Measurements from ENCODE around the gene LMF1. TPM values are rescaled to one million over a fixed set of nuclear protein-coding genes. Genes with fewer than 3 reads are reported as not detected.

Gene LMF1
- total and polyA plus RNA-seq, 9 of the 15 experiments (the other 6 are each of a cell fraction or from before 2014, with no cell fraction given), result 0.11 to 1.6 (median 0.55) TPM; not detected in 1

DNA sequence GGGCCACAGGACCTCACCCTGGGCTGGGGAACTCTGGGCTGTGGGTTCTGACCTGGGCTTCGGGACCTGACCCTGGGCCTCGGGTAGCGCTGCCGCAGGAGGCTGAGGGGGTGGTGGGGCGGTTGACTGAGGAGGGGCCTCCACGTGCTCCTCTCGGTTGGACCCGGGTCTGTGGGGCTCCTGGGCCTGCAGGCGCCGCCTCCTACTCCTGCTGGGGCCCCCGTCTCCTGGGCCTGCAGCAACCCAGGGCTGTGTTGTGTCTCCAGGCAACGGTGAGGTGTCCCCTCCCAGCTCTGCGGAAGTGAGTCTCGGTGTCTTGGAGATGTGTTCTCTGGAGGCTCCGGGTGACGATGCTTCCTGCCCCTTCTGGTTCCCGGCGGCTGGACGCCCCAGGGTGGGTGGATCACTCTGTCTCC is 128.7 kb downstream of the LMF1 start:
- in situ Hi-C loops (cut with MboI) (no loop called here), intact Hi-C loops (cut with micrococcal nuclease) (no loop called here)
- 9% methylated on average over 14 of the region's 19 CpGs for WGBS (ENCODE audit: insufficient coverage, low coverage, missing lambda C conversion rate)
- Histone ChIP-seq H3K4me3 (no peak overlapping the region), H3K79me2 (ENCODE audit: control insufficient read depth, insufficient read depth, low read length) (no peaks in the 10 kb centered on the region), H3K4me1 (replicated peaks in 1 of 2; ENCODE audit: control insufficient read depth in 2 of 2, insufficient read depth in 2 of 2, low read length in 2 of 2) (peaks cover 0 to 52% of the 10 kb centered on the region in 2 experiments; a peak in 2 of 5 replicates), H2AFZ (ENCODE audit: low read depth, low read length) (no peak overlapping the region; the same call in 1 of the 2 replicates), H3K4me2 (ENCODE audit: insufficient read depth, low read length) (no peak overlapping the region), H3K36me3 (ENCODE audit: control insufficient read depth, insufficient read depth, low read length) (no peaks in the 10 kb centered on the region), H3K27ac (ENCODE audit: extremely low read depth, low read depth, low read length) (no peak overlapping the region), H3K9ac (ENCODE audit: insufficient read depth in 1 of 2, low read depth in 2 of 2, low read length in 2 of 2) (peak overlapping the region in 1 of 2 experiments; percentile 35; a peak in 1 of 4 replicates), H3K9me1 (ENCODE audit: control insufficient read depth, insufficient read depth, low read length) (no peaks in the 10 kb centered on the region), H3K9me3 (replicated peaks; ENCODE audit: control insufficient read depth, insufficient read depth, low read depth, low read length) (no peaks in the 10 kb centered on the region), H4K20me1 (replicated peaks; ENCODE audit: control insufficient read depth, insufficient read depth, low read length) (no peaks in the 10 kb centered on the region), H3K27me3 (ENCODE audit: control insufficient read depth in 2 of 2, insufficient read depth in 2 of 2, low read length in 2 of 2) (peaks cover 35 to 82% of the 10 kb centered on the region in 2 experiments; a peak in 4 of 5 replicates)
- DNase-seq (ENCODE audit: extremely low read depth in 1 of 4, low spot score in 3 of 4) (peak; percentile 48 to 64 (median 58)), FAIRE-seq (no peak), ATAC-seq (peak; percentile 88)
- BruUV-seq (replicated peaks), result no TSS peak
- ChIA-PET POLR2A (interaction anchor here (0.5 to 0.7 kb wide), 2 partner anchors 68 to 177 kb away, joined by 4 read pairs; no protein-coding TSS in a partner anchor), CTCF (ENCODE audit: low intra/inter-chr PET ratio) (no interaction called here)
- TF ChIP-seq RNF219 (CRISPR knock-in tag; IDR thresholded peaks at IDR 0.05) (no peak), ZNF174 (CRISPR knock-in tag; IDR thresholded peaks at IDR 0.05) (no peak), USF2 (CRISPR knock-in tag; IDR thresholded peaks at IDR 0.05) (no peak), GABPA (tag; conservative IDR thresholded peaks at IDR 0.05; ENCODE audit: low read depth) (peak; percentile 82), GABPB1 (CRISPR knock-in tag; IDR thresholded peaks at IDR 0.05) (peak; percentile 60; the same call in 1 of the 2 replicates)
- TF ChIP-seq, protein P1, sequence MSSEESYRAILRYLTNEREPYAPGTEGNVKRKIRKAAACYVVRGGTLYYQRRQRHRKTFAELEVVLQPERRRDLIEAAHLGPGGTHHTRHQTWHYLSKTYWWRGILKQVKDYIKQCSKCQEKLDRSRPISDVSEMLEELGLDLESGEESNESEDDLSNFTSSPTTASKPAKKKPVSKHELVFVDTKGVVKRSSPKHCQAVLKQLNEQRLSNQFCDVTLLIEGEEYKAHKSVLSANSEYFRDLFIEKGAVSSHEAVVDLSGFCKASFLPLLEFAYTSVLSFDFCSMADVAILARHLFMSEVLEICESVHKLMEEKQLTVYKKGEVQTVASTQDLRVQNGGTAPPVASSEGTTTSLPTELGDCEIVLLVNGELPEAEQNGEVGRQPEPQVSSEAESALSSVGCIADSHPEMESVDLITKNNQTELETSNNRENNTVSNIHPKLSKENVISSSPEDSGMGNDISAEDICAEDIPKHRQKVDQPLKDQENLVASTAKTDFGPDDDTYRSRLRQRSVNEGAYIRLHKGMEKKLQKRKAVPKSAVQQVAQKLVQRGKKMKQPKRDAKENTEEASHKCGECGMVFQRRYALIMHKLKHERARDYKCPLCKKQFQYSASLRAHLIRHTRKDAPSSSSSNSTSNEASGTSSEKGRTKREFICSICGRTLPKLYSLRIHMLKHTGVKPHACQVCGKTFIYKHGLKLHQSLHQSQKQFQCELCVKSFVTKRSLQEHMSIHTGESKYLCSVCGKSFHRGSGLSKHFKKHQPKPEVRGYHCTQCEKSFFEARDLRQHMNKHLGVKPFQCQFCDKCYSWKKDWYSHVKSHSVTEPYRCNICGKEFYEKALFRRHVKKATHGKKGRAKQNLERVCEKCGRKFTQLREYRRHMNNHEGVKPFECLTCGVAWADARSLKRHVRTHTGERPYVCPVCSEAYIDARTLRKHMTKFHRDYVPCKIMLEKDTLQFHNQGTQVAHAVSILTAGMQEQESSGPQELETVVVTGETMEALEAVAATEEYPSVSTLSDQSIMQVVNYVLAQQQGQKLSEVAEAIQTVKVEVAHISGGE (CRISPR knock-in tag; IDR thresholded peaks at IDR 0.05), result peak in 2 of 3 experiments; percentile 38 to 91; a peak in 3 of 6 replicates
- TF ChIP-seq, protein P2, sequence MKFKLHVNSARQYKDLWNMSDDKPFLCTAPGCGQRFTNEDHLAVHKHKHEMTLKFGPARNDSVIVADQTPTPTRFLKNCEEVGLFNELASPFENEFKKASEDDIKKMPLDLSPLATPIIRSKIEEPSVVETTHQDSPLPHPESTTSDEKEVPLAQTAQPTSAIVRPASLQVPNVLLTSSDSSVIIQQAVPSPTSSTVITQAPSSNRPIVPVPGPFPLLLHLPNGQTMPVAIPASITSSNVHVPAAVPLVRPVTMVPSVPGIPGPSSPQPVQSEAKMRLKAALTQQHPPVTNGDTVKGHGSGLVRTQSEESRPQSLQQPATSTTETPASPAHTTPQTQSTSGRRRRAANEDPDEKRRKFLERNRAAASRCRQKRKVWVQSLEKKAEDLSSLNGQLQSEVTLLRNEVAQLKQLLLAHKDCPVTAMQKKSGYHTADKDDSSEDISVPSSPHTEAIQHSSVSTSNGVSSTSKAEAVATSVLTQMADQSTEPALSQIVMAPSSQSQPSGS (CRISPR knock-in tag; IDR thresholded peaks at IDR 0.05), result no peak

Measured in K562 (cell line).